Renal pelvis (tissue), 3 donors: ENCODE data around the gene TBC1D9. TPM values are rescaled to one million over a fixed set of nuclear protein-coding genes. Genes with fewer than 3 reads are reported as not detected.

Source experiments
- polyA plus RNA-seq, 3 donors: library from polyadenylated mRNA; unstranded; fragments of 120-200 nt; gene quantifications; one replicate each; pipeline ENCODE4 v1.2.1, GENCODE V29; 2013; ENCODE audit not compliant: insufficient read length in 3 of 3

TBC1D9 gene
- polyA plus RNA-seq, 3 donors: 54.8 to 62.6 (median 56.3) TPM

Other genes with a start within 250 kb of the TBC1D9 start
- 10 to 100 TPM; 39.1 to 45.5 (median 42.9) TPM for gene ELMOD2, start 232.2 kb downstream of the TBC1D9 start, polyA plus RNA-seq
- under 1 TPM in 2 of 3 donors, not detected in 1; 0.15 to 0.17 TPM for gene UCP1, start 187.4 kb downstream of the TBC1D9 start, polyA plus RNA-seq